Placental epithelial cell (primary cell): ENCODE data around the gene TNPO2. TPM values are rescaled to one million over a fixed set of nuclear protein-coding genes. Genes with fewer than 3 reads are reported as not detected.

Experiments used
- small RNA-seq: library from RNA; depleted of rRNA; stranded (forward); fragments of <200 nt; gene quantifications from one replicate; pipeline ENCODE3, GENCODE V24; 2012
- total RNA-seq: library from RNA; depleted of rRNA; stranded (reverse); fragments of >200 nt; gene quantifications from 2 replicates; pipeline ENCODE4 v1.2.3, GENCODE V29; 2012

The TNPO2 gene
- total RNA-seq: 39.5 and 59.7 TPM in 2 replicates

DNA sequence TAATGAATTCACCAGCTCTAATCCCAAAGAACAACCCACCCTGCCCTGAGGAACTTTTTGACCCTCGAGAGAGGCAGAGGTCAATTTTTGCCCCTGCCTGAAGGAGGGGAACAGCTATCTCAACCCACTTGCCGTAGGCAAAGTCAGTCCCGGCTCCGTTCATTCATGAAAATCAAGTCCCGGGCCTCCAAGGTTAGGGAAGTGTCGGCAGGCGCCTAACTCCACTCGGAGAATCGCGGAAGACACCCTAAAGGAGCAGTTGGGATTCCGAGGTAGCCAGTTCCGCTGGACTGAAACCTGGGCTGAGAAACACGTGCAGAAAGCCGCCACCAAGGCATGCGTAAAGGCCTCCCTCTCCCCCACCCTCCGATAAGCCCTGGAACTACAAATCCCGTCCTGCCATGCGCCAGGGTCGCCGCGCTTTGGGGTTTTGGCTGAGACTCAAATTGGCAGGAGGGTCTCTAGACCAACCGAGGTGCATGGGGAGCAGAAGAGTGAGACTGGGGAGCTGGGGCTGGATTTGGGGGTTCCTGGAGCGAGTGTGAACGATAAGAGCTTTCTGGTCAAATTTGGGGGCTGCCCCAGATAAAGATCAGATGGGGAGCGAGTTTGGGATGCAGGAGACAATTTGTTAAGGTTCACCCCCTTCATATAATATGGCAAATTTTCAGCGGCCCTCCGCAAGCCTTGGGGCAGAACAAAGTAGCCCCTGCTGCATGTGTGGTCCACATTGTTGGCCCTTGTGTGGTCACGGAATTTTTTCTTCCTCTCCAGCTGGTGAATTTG, at the start of gene TNPO2:
Gene TNPO2, minus strand, starts transcription at position 292 of the 786 bp plus-strand sequence. CDS start 2,955 bp downstream, outside the sequence.

GRCh38 chr19:12751635-12752034, 27.9 kb upstream of the TNPO2 start, which contains the start of gene BEST2:
Gene BEST2, plus strand, starts transcription at chr19:12751791. Its CDS starts 802 bp downstream, at chr19:12752593.

GRCh38 chr19:12736995-12737834, 13.5 kb upstream of the TNPO2 start, which contains the start of gene GET3:
Gene GET3, plus strand, starts transcription at chr19:12737497. Its CDS starts 9 bp downstream, at chr19:12737506.

DNA sequence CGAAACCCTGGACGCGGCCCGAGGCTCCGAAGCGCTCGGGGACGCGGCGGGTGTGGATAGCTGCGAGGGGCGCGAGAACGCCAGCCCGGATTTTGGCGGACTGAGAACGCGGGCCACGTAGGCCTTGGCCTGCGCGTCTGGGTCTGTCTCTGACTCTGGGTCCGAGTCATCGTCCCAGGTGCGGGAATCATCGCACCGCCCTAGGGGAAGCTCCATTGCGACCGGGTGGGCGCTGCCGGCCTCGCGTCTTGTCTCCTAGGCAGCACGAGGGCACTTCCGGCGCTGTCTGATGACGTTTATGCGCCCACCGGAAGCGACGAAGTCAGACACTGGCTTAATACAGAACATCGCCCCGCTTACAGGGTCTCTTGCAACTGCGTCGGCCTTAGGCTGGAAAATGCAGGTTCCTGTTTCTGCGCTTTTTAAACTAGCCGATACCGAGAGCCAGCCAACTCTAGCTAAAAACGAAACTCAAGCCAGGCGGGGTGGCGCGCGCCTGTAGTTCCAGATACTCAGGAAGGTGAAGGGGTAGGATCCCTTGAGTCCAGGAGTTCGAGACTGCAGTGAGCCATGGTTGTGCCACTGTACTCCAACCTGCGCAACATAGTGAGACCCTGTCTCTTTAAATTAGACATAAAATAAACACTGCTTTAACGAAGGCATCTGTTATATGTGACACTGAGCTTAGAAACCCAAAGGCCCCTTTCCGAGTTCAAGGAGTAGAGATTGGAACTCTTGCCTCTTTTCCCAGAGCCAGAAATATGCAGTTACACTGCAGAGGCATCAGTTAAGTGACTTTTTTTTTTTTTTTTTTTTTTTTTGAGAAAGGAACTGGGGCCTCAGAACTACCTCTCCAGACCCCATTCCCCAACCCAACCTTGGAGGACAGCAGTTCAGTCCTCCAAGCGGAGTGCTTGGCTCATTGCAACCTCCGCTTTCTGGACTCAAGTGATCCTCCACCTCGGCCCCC, 27.1 kb downstream of the TNPO2 start, which contains the start of gene FBXW9:
Gene FBXW9, minus strand, starts transcription at position 266 of the 970 bp plus-strand sequence. Its CDS starts 50 bp downstream, at position 216.

DNA sequence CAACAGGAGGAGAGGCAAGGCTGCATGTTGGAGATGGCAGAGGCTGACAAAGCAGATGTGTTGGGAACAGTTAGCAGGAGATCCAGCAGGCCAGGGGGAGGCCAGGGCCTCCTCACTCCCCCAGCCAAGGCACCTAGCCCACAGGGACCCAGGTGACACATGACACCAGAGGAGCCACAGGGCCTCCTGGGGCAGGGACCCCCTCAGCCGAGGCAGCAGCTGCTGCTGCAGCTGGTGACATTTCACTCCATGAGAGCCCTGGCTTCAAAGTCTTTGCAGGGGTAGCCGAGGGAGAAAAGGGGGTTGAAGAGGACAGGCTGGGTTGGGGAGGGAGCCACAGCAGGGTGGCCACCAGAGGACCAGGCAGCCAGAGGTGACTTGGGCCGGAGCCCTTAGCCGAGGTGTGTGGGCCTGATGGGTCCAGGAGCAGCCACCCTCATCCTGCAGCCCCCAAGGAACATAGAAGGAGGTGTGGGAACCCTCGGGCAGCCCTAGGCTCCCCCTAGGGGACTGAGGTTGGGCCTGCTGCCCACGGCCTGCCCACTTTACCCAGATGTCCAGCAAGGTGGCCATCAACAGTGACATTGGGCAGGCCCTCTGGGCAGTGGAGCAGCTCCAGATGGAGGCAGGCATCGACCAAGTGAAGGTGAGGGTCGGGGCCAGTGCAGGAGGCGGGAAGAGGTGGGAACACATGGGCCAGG, 36.1 kb downstream of the TNPO2 start, which contains the start of gene GNG14:
Gene GNG14, plus strand, starts transcription at position 503 of the 701 bp plus-strand sequence. Its CDS starts 51 bp downstream, at position 554.

GRCh38 chr19:12681074-12681987, 42.4 kb downstream of the TNPO2 start, which contains the start of gene DHPS:
Gene DHPS, minus strand, starts transcription at chr19:12681880. Its CDS starts 114 bp downstream, at chr19:12681766.

GRCh38 chr19:12666265-12667048, 57.3 kb downstream of the TNPO2 start, which contains the start of the genes MAN2B1 and WDR83:
Gene MAN2B1, minus strand, starts transcription at chr19:12666742. Its CDS starts 41 bp downstream, at chr19:12666701.
Gene WDR83, plus strand, starts transcription at chr19:12666807. Its CDS starts 2,984 bp downstream, at chr19:12669791.

Small RNA genes within 50 kb of the gene (small RNA-seq; reads per million reads assigned to genes)
- 32.4 reads per million, percentile 97 among the genes with 10 or more reads in this experiment for gene SNORD41

Other genes with a start within 250 kb of the TNPO2 start
- 5.1 and 6.7 TPM in 2 replicates for gene ZNF709, start 239.1 kb downstream of the TNPO2 start, total RNA-seq
- gene ZNF564, start 172.4 kb downstream of the TNPO2 start, total RNA-seq: 8.7 and 12.6 TPM in 2 replicates
- 8.9 and 9.4 TPM in 2 replicates for gene ZNF490, start 113.1 kb downstream of the TNPO2 start, total RNA-seq
- gene ZNF791, start 113.0 kb downstream of the TNPO2 start, total RNA-seq: 12.6 and 14.0 TPM in 2 replicates
- gene MAN2B1, start 57.2 kb downstream of the TNPO2 start, total RNA-seq: 41.6 and 50.6 TPM in 2 replicates
- 9.0 and 9.1 TPM in 2 replicates for gene WDR83, start 57.1 kb downstream of the TNPO2 start, total RNA-seq
- gene DHPS, start 42.1 kb downstream of the TNPO2 start, total RNA-seq: 59.3 and 66.4 TPM in 2 replicates
- not detected in 2 replicates for gene GNG14, start 35.9 kb downstream of the TNPO2 start, total RNA-seq
- 15.7 and 19.8 TPM in 2 replicates for gene FBXW9, start 27.3 kb downstream of the TNPO2 start, total RNA-seq
- 111 and 226 TPM in 2 replicates for gene TRIR, start 10.8 kb upstream of the TNPO2 start, total RNA-seq
- gene GET3, start 13.6 kb upstream of the TNPO2 start, total RNA-seq: 76.6 and 122 TPM in 2 replicates
- gene BEST2, start 27.9 kb upstream of the TNPO2 start, total RNA-seq: not detected in 2 replicates
- 24.1 and 41.6 TPM in 2 replicates for gene HOOK2, start 51.6 kb upstream of the TNPO2 start, total RNA-seq
- gene JUNB, start 67.6 kb upstream of the TNPO2 start, total RNA-seq: 91.9 and 180 TPM in 2 replicates
- 190 and 206 TPM in 2 replicates for gene PRDX2, start 77.9 kb upstream of the TNPO2 start, total RNA-seq
- not detected in 2 replicates for gene THSD8, start 78.1 kb upstream of the TNPO2 start, total RNA-seq
- gene RNASEH2A, start 82.7 kb upstream of the TNPO2 start, total RNA-seq: 13.3 and 21.5 TPM in 2 replicates
- not detected in 2 replicates for gene RTBDN, start 110.6 kb upstream of the TNPO2 start, total RNA-seq
- under 0.01 and 0.43 TPM in 2 replicates for gene MAST1, start 114.6 kb upstream of the TNPO2 start, total RNA-seq
- gene DNASE2, start 157.5 kb upstream of the TNPO2 start, total RNA-seq: 28.7 and 30.7 TPM in 2 replicates
- gene KLF1, start 163.3 kb upstream of the TNPO2 start, total RNA-seq: not detected in 2 replicates
- 17.7 and 42.1 TPM in 2 replicates for gene GCDH, start 167.2 kb upstream of the TNPO2 start, total RNA-seq
- 0.39 TPM in 1 of 2 replicates, not detected in the other for gene SYCE2, start 195.4 kb upstream of the TNPO2 start, total RNA-seq
- gene FARSA, start 209.8 kb upstream of the TNPO2 start, total RNA-seq: 47.1 and 54.3 TPM in 2 replicates
- gene CALR, start 214.7 kb upstream of the TNPO2 start, total RNA-seq: 1,956 and 2,934 TPM in 2 replicates
- 61.2 and 89.9 TPM in 2 replicates for gene RAD23A, start 221.9 kb upstream of the TNPO2 start, total RNA-seq
- 13.0 and 18.3 TPM in 2 replicates for gene GADD45GIP1, start 233.3 kb upstream of the TNPO2 start, total RNA-seq
- gene DAND5, start 245.6 kb upstream of the TNPO2 start, total RNA-seq: 0.11 TPM in 1 of 2 replicates, not detected in the other